HepG2 (cell line): ENCODE measurements around the gene SLC50A1. TPM values are rescaled to one million over a fixed set of nuclear protein-coding genes. Genes with fewer than 3 reads are reported as not detected.

ENCODE experiments used
- ARID2 ChIP-seq: sonication (generic); formaldehyde crosslinking; IDR thresholded peaks from 2 replicates; pipeline ENCODE4 v1.8.1; 2022; ENCODE audit warnings: mild to moderate bottlenecking, missing genetic modification reagents, borderline replicate concordance
- FOXK2 ChIP-seq: fragments of 450-650 bp; IDR thresholded peaks from 2 replicates; pipeline ENCODE4 v1.6.1; 2016
- ISX ChIP-seq: sonication (generic); formaldehyde crosslinking; conservative IDR thresholded peaks from 2 replicates; pipeline ENCODE4 v1.5.0; 2020; ENCODE audit warnings: missing genetic modification reagents
- KAT7 ChIP-seq: IDR thresholded peaks from 2 replicates; pipeline ENCODE4 v1.6.1; 2018; ENCODE audit warnings: borderline replicate concordance, missing compliant biosample characterization
- KDM2A ChIP-seq: sonication (generic); formaldehyde crosslinking; IDR thresholded peaks from 2 replicates; pipeline ENCODE4 v1.4.0; 2020; ENCODE audit warnings: low read depth, missing genetic modification reagents, borderline replicate concordance
- MEIS2 ChIP-seq: sonication (generic); formaldehyde crosslinking; IDR thresholded peaks from 2 replicates; pipeline ENCODE4 v1.9.0; 2021; ENCODE audit warnings: mild to moderate bottlenecking, missing genetic modification reagents
- NCOA2 ChIP-seq: sonication (generic); formaldehyde crosslinking; IDR thresholded peaks from 2 replicates; pipeline ENCODE4 v1.8.0; 2022; ENCODE audit warnings: inconsistent platforms
- NCOA5 ChIP-seq: sonication (generic); formaldehyde crosslinking; IDR thresholded peaks from 2 replicates; pipeline ENCODE4 v1.4.0; 2020; ENCODE audit warnings: missing genetic modification reagents
- RXRA ChIP-seq: sonication (generic); formaldehyde crosslinking; IDR thresholded peaks from 2 replicates; pipeline ENCODE4 v1.5.1; 2020; ENCODE audit warnings: missing genetic modification reagents
- SP1 ChIP-seq, 2 experiments: fragments of 450-650 bp in 1 of 2; sonication (generic) in 1 of 2; formaldehyde crosslinking in 1 of 2; IDR thresholded peaks; 2 replicates each; pipeline versions ENCODE4 v1.4.0 to v1.6.1; 2016 to 2020; ENCODE audit warnings: missing genetic modification reagents in 1 of 2
- TARDBP ChIP-seq: sonication (generic); formaldehyde crosslinking; IDR thresholded peaks from 2 replicates; pipeline ENCODE4 v1.8.0; 2022; ENCODE audit warnings: mild to moderate bottlenecking, missing genetic modification reagents
- ZBTB33 ChIP-seq: sonication (generic); formaldehyde crosslinking; IDR thresholded peaks from 2 replicates; pipeline ENCODE4 v1.4.0; 2020; ENCODE audit warnings: missing genetic modification reagents
- ZFP37 ChIP-seq: sonication (generic); formaldehyde crosslinking; IDR thresholded peaks from 2 replicates; pipeline ENCODE4 v1.4.0; 2020; ENCODE audit warnings: missing genetic modification reagents, borderline replicate concordance
- ZNF441 ChIP-seq: sonication (generic); formaldehyde crosslinking; IDR thresholded peaks from 2 replicates; pipeline ENCODE4 v1.7.0; 2021; ENCODE audit warnings: missing genetic modification reagents, borderline replicate concordance
- ZNF800 ChIP-seq: sonication (generic); formaldehyde crosslinking; IDR thresholded peaks from 2 replicates; pipeline ENCODE4 v1.4.0; 2020; ENCODE audit warnings: missing genetic modification reagents
- polyA plus RNA-seq, 8 experiments: library from polyadenylated mRNA; depleted of rRNA in 3 of 8; stranded (reverse) in 7 of 8; unstranded in 1 of 8; fragments of >200 nt; fragmentation: Illumina TruSeq in 4 of 8; extraction: Trizol in 4 of 8; gene quantifications; 2 replicates each; pipeline versions ENCODE4 v1.2.1 to v1.2.3, GENCODE V29; 2011 to 2016; ENCODE audit warnings: low read depth in 4 of 8, missing spikeins in 1 of 8, mixed read lengths in 1 of 8; ENCODE audit not compliant: insufficient read depth in 1 of 8
- total RNA-seq, 5 experiments: library from RNA; depleted of rRNA; stranded (reverse); fragments of >200 nt; fragmentation: Illumina TruSeq; extraction: Trizol; gene quantifications; 2 replicates each; pipeline ENCODE4 v1.2.3, GENCODE V29; 2016; ENCODE audit warnings: low read depth in 1 of 5
- TF ChIP-seq, protein P1 (sequence below): sonication (generic); formaldehyde crosslinking; IDR thresholded peaks from 2 replicates; pipeline ENCODE4 v1.4.0; 2020; ENCODE audit warnings: missing genetic modification reagents
- TF ChIP-seq, protein P2 (sequence below): IDR thresholded peaks from 2 replicates; pipeline ENCODE4 v1.4.0; 2020; ENCODE audit warnings: mild to moderate bottlenecking, missing genetic modification reagents
- TF ChIP-seq, protein P3 (sequence below): sonication (generic); formaldehyde crosslinking; conservative IDR thresholded peaks from 2 replicates; pipeline ENCODE4 v1.8.0; 2022; ENCODE audit warnings: missing genetic modification reagents

Gene SLC50A1
- total and polyA plus RNA-seq, 2 of the 13 experiments (the other 11 are each of a cell fraction or from before 2014, with no cell fraction given) = 22.5 to 46.8 TPM

GRCh38 chr1:155134880-155135414, 705 bp upstream of the SLC50A1 start (continued):
- TF ChIP-seq, protein P1, sequence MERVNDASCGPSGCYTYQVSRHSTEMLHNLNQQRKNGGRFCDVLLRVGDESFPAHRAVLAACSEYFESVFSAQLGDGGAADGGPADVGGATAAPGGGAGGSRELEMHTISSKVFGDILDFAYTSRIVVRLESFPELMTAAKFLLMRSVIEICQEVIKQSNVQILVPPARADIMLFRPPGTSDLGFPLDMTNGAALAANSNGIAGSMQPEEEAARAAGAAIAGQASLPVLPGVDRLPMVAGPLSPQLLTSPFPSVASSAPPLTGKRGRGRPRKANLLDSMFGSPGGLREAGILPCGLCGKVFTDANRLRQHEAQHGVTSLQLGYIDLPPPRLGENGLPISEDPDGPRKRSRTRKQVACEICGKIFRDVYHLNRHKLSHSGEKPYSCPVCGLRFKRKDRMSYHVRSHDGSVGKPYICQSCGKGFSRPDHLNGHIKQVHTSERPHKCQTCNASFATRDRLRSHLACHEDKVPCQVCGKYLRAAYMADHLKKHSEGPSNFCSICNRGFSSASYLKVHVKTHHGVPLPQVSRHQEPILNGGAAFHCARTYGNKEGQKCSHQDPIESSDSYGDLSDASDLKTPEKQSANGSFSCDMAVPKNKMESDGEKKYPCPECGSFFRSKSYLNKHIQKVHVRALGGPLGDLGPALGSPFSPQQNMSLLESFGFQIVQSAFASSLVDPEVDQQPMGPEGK = peak; percentile 69
- TF ChIP-seq ARID2 (CRISPR knock-in tag) (peak; percentile 70; the same call in 1 of the 2 replicates), FOXK2 (0 out of 2 replicates have a peak, but pooled peaks have one; percentile 31), TARDBP (peak; percentile 83), KDM2A (CRISPR knock-in tag) (peak; percentile 91), RXRA (peak; percentile 72), MEIS2 (CRISPR knock-in tag) (peak; percentile 75; the same call in 1 of the 2 replicates), ZNF800 (CRISPR knock-in tag) (peak; percentile 95), KAT7 (CRISPR knock-in tag) (0 out of 2 replicates have a peak, but pooled peaks have one; percentile 12), ZFP37 (CRISPR knock-in tag) (0 out of 2 replicates have a peak, but pooled peaks have one; percentile 41), NCOA2 (CRISPR knock-in tag) (no peak), ZBTB33 (no peak), ISX (0 out of 2 replicates have a peak, but pooled peaks have one; percentile 53), SP1 (IDR thresholded peaks at IDR 0.05) (no peak), SP1 (CRISPR knock-in tag; IDR thresholded peaks at IDR 0.05) (peak; percentile 53; the same call in 1 of the 2 replicates), ZNF441 (0 out of 2 replicates have a peak, but pooled peaks have one; percentile 44), NCOA5 (peak; percentile 97; the same call in 1 of the 2 replicates)
- TF ChIP-seq, protein P2, sequence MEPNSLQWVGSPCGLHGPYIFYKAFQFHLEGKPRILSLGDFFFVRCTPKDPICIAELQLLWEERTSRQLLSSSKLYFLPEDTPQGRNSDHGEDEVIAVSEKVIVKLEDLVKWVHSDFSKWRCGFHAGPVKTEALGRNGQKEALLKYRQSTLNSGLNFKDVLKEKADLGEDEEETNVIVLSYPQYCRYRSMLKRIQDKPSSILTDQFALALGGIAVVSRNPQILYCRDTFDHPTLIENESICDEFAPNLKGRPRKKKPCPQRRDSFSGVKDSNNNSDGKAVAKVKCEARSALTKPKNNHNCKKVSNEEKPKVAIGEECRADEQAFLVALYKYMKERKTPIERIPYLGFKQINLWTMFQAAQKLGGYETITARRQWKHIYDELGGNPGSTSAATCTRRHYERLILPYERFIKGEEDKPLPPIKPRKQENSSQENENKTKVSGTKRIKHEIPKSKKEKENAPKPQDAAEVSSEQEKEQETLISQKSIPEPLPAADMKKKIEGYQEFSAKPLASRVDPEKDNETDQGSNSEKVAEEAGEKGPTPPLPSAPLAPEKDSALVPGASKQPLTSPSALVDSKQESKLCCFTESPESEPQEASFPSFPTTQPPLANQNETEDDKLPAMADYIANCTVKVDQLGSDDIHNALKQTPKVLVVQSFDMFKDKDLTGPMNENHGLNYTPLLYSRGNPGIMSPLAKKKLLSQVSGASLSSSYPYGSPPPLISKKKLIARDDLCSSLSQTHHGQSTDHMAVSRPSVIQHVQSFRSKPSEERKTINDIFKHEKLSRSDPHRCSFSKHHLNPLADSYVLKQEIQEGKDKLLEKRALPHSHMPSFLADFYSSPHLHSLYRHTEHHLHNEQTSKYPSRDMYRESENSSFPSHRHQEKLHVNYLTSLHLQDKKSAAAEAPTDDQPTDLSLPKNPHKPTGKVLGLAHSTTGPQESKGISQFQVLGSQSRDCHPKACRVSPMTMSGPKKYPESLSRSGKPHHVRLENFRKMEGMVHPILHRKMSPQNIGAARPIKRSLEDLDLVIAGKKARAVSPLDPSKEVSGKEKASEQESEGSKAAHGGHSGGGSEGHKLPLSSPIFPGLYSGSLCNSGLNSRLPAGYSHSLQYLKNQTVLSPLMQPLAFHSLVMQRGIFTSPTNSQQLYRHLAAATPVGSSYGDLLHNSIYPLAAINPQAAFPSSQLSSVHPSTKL (CRISPR knock-in tag) = 0 out of 2 replicates have a peak, but pooled peaks have one; percentile 21
- TF ChIP-seq, protein P3, sequence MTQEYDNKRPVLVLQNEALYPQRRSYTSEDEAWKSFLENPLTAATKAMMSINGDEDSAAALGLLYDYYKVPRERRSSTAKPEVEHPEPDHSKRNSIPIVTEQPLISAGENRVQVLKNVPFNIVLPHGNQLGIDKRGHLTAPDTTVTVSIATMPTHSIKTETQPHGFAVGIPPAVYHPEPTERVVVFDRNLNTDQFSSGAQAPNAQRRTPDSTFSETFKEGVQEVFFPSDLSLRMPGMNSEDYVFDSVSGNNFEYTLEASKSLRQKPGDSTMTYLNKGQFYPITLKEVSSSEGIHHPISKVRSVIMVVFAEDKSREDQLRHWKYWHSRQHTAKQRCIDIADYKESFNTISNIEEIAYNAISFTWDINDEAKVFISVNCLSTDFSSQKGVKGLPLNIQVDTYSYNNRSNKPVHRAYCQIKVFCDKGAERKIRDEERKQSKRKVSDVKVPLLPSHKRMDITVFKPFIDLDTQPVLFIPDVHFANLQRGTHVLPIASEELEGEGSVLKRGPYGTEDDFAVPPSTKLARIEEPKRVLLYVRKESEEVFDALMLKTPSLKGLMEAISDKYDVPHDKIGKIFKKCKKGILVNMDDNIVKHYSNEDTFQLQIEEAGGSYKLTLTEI = no peak
